Vagina (tissue), 2 donors: Measurements from ENCODE around the gene GJA3.

ENCODE experiments used
- POLR2A ChIP-seq, 2 donors: fragments of 450-650 bp; IDR thresholded peaks; one replicate each; pipeline ENCODE4 v1.6.1; 2017; ENCODE audit warnings: antibody characterized with exemption in 2 of 2, mild to moderate bottlenecking in 2 of 2, moderate library complexity in 2 of 2
- POLR2AphosphoS5 ChIP-seq, 2 donors: sonication (generic); formaldehyde crosslinking; IDR thresholded peaks; one replicate each; pipeline ENCODE4 v1.9.0; 2017; ENCODE audit warnings: antibody characterized with exemption in 2 of 2, mild to moderate bottlenecking in 2 of 2, low read depth in 1 of 2; ENCODE audit not compliant: insufficient read depth in 1 of 2
- TF ChIP-seq, protein P1 (sequence below), 3 experiments: fragments of 450-650 bp in 2 of 3; fragments of 200-600 bp in 1 of 3; sonication (generic) in 1 of 3; IDR thresholded peaks; one replicate each; pipeline ENCODE4 v1.5.1; 2017 to 2019; ENCODE audit warnings: antibody characterized with exemption in 3 of 3, mild to moderate bottlenecking in 2 of 3, moderate library complexity in 2 of 3

DNA sequence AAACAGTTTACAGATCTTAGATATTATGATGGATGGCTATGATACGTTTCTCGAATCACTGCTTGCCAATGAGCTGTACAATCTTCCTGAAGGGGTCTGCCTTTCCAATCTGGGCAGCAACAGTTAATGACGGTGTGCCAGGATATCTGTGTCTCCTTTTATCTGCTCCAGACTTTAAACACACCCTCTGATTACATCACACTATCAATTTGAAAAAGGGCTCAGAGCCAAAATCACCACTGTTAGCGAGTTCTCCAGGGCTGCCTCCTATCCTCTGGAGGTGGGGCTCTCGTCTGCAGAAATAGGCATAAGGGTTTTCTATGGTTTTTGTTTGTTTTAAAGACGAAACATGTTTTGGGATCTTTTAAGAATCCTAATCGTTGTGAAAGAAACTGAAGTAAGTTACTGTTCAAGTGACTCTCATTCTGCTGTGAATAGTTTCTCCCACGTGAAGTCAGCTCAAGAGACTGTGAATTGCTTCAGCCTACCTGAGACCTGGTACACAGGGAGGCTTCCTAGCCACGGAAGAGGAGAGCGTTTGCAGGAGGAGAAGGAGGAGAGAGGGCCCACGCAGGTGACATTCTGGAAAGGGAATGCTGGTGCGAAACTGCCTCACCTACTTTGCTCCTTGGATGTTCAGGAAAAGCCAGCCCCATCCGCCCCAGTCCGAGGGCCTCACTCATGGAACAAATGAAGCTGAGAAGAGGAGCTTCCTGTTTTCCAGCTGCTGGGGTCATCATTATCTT lies 15.2 kb upstream of the GJA3 start:
- TF ChIP-seq POLR2AphosphoS5 (IDR thresholded peaks at IDR 0.05; ENCODE audit: insufficient read depth in 1 of 2, low read depth in 1 of 2) (no peak), POLR2A (IDR thresholded peaks at IDR 0.05) (no peak)
- TF ChIP-seq, protein P1, sequence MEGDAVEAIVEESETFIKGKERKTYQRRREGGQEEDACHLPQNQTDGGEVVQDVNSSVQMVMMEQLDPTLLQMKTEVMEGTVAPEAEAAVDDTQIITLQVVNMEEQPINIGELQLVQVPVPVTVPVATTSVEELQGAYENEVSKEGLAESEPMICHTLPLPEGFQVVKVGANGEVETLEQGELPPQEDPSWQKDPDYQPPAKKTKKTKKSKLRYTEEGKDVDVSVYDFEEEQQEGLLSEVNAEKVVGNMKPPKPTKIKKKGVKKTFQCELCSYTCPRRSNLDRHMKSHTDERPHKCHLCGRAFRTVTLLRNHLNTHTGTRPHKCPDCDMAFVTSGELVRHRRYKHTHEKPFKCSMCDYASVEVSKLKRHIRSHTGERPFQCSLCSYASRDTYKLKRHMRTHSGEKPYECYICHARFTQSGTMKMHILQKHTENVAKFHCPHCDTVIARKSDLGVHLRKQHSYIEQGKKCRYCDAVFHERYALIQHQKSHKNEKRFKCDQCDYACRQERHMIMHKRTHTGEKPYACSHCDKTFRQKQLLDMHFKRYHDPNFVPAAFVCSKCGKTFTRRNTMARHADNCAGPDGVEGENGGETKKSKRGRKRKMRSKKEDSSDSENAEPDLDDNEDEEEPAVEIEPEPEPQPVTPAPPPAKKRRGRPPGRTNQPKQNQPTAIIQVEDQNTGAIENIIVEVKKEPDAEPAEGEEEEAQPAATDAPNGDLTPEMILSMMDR (IDR thresholded peaks at IDR 0.05), result no peak
